Karpas-422 (cell line): Measurements from ENCODE around the gene TDRD3. TPM values are rescaled to one million over a fixed set of nuclear protein-coding genes. Genes with fewer than 3 reads are reported as not detected.

Source experiments
- small RNA-seq: library from RNA; depleted of rRNA; stranded (forward); fragments of <200 nt; gene quantifications from one replicate; pipeline ENCODE3, GENCODE V24; 2014
- total RNA-seq: library from RNA; depleted of rRNA; stranded (reverse); fragments of >200 nt; shearing (Covaris generic); gene quantifications from 2 replicates; pipeline ENCODE4 v1.2.3, GENCODE V29; 2014; ENCODE audit warnings: low replicate concordance; rRNA removed

The TDRD3 gene
- total RNA-seq, 1 experiment from 2014 or later: 7.8 TPM

Small RNA genes within 50 kb of the gene (small RNA-seq; reads per million reads assigned to genes)
- not detected for gene RNA5SP31

Other genes starting within 250 kb of the TDRD3 start
- gene DIAPH3, start 233.3 kb upstream of the TDRD3 start, total RNA-seq: 8.1 and 10.0 TPM in 2 replicates